Fibroblast of pulmonary artery (primary cell): ENCODE results near the gene ZNF595.

Experiments used
- DNase-seq: peaks from one replicate; pipeline ENCODE4 v3.0.0-alpha.2; 2010; ENCODE audit warnings: low read depth
- H3K4me3 ChIP-seq: replicated peaks from 2 replicates; pipeline ENCODE4 v1.5.1; 2011; ENCODE audit warnings: low read depth, mild to moderate bottlenecking, control low read depth, low read length, moderate library complexity
- TF ChIP-seq, protein P1 (sequence below): IDR thresholded peaks from 2 replicates; pipeline ENCODE4 v1.5.1; 2011; ENCODE audit warnings: mild to moderate bottlenecking, control low read depth, low read length, inconsistent platforms; ENCODE audit errors: missing control alignments

Gene ZNF595

DNA sequence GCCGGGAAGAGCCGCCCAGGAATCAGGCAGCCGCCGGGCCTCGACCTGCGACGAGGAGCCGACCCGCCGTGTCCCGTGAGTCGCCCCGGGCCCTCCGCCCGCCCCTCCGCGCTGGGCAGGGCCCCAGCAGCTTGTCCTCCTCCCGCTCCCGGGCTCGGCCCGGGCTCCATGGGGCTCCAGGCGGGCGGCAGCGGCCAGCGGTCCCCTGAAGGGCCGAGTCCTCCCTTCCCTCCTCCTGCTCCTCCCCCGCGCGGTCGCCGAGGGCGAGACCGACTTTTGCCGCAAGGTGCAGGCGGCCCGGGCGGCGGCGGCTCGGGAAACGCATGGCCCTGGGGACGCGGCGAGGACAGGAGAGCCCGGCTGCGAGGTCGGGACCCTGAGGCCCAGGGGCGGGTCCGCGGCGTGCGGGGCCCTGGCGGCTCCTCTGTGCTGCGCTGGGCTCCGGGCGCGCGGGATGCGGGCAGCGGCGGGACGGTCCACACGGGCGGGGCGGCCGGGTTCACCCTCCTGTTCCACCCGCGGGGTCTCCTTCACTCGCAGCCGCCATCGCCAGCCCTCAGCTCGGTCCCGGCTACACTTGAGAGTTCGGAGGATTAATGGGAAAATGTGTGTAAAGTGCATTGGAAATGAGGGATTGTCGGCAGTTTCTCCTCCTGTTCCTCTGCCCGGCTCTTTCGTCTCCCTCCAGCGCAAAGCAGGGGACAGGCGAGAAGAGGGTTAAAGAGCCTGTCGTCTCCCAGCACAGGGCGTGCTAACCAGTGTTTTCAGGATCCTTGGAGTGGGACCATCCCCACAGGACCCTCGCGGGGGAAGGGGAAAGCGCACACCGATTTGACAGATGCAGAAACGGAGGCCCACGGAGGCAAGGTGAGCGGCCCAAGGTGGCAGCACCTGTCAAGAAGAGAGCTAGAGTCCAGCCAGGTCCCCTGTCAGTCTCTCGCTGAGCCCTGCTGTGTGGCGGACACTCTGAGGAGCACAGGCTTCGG is 54.6 kb downstream of the ZNF595 start:
- DNase-seq, result no peak
- no peak overlapping the region for H3K4me3 ChIP-seq
- TF ChIP-seq, protein P1, sequence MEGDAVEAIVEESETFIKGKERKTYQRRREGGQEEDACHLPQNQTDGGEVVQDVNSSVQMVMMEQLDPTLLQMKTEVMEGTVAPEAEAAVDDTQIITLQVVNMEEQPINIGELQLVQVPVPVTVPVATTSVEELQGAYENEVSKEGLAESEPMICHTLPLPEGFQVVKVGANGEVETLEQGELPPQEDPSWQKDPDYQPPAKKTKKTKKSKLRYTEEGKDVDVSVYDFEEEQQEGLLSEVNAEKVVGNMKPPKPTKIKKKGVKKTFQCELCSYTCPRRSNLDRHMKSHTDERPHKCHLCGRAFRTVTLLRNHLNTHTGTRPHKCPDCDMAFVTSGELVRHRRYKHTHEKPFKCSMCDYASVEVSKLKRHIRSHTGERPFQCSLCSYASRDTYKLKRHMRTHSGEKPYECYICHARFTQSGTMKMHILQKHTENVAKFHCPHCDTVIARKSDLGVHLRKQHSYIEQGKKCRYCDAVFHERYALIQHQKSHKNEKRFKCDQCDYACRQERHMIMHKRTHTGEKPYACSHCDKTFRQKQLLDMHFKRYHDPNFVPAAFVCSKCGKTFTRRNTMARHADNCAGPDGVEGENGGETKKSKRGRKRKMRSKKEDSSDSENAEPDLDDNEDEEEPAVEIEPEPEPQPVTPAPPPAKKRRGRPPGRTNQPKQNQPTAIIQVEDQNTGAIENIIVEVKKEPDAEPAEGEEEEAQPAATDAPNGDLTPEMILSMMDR, result no peak

DNA sequence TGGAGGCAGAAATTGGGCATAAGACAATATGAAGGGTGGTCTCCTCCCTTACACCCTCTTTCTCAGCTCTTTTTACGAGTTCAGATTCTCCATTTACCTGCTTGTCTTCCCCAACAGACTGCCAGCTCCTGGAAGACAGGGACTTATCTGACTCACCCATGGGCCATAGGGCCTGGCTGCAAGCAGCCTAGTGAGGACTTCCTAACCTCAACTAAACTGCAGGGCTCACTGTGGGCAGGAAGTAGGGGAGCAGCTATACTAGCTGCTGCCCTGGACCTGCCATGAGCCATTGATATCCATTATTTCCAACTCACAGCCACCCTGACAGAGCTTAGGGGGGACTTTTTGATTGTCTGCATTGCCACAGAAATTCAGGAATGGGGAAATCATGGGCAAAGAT is 59.6 kb downstream of the ZNF595 start:
- H3K4me3 ChIP-seq, result no peak overlapping the region
- TF ChIP-seq, protein P1, result no peak
- no peak for DNase-seq

DNA sequence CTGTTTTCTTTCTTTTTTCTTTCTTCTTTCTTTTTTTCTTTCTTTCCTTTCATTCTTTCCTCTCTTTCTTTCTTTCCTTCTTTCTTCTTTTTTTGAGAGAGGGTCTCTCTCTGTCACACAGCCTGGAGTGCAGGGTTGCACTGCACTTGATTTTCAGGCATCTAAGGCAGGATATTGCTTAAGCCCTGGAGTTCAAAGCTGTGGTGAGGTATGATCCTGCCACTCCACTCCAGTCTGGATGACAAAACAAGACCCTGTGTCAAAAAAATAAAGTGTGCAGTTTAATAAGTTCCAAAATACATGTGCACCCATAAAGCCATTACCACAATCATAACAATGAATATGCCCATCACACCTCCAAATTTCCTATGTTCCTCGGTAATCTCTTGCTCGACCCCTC is 60.6 kb downstream of the ZNF595 start:
- no peak overlapping the region for H3K4me3 ChIP-seq
- TF ChIP-seq, protein P1, result no peak
- no peak for DNase-seq

DNA sequence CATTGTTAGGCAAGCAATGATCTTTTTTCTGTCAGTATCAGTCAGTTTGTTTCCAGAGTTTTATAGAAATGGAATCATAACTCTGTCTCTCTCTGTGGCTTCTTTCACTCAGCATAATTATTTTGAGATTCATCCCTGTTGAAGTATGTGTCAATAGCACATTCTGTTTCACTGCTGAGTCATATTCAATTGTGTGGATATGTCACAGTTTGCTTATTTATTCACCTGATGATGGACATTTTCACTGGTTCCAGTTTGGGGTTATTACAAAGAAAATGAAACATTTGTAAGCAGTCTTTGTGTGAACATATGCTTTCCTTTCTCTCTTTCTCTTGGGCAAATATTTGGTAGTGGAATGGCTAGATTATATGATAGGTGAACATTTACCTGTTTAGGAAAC is 61.0 kb downstream of the ZNF595 start:
- no peak overlapping the region for H3K4me3 ChIP-seq
- TF ChIP-seq, protein P1, result no peak
- DNase-seq, result no peak

DNA sequence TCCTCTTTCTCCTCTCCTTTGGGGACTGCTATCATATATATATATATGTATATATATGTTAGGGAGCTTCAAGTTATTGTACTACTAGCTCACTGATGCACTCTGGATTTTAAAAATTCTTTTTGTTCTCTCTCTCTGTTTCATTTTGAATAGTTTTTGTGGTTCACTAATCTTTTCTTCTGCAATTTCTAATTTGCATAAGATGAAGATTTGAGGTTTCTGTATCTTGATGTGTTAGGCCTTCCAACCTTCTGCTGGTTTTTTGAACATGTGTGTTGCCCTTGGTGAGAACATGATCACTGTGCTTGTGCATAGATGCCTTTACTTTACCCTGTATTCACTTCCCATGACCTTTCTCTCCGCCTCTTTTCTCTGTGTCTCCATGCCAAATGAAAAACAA is 63.4 kb downstream of the ZNF595 start:
- no peak for DNase-seq
- H3K4me3 ChIP-seq, result no peak overlapping the region
- TF ChIP-seq, protein P1, result no peak

DNA sequence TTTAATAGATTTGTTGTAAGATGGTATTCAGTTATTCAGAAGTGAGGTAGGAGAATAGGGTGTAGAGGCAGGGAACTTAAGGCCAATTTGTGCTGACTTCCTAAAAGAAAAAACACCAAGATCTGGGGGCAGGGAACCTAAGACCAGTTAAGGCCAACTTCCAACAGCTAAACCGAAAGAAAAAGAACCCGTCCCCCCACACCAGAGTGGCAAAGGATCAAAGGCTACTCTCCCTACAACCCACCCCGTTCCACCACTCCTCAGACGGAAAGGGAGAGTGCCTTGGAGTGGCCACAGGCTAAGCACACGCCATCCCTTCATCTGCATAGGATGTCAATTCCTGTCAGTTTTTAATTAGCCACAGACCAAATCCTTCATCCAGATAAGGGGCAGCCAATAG is 67.5 kb downstream of the ZNF595 start:
- H3K4me3 ChIP-seq, result no peak overlapping the region
- no peak for DNase-seq
- TF ChIP-seq, protein P1, result no peak
